Neural crest cell (in vitro differentiated cells): ENCODE measurements around the gene OR10H2. TPM values are rescaled to one million over a fixed set of nuclear protein-coding genes. Genes with fewer than 3 reads are reported as not detected.

Source experiments
- DNase-seq: peaks from one replicate; pipeline ENCODE4 v3.0.0; 2021; ENCODE audit warnings: low read depth, mixed read lengths, low spot score
- H3K27ac Mint-ChIP-seq: one replicate; pipeline ENCODE4 v1.8.0; 2021; ENCODE audit warnings: mild to moderate bottlenecking, mixed read lengths; ENCODE audit not compliant: unreplicated experiment
- H3K27me3 Mint-ChIP-seq: 2 replicates; pipeline ENCODE4 v1.8.0; 2021; ENCODE audit warnings: low read depth, mild to moderate bottlenecking, mixed read lengths
- H3K36me3 Mint-ChIP-seq: 2 replicates; pipeline ENCODE4 v1.8.0; 2021; ENCODE audit warnings: low read depth, mild to moderate bottlenecking, mixed read lengths
- H3K4me1 Mint-ChIP-seq: 2 replicates; pipeline ENCODE4 v1.8.0; 2021; ENCODE audit warnings: mixed read lengths
- H3K4me3 Mint-ChIP-seq: one replicate; pipeline ENCODE4 v1.8.0; 2021; ENCODE audit warnings: mild to moderate bottlenecking, mixed read lengths
- H3K9me3 Mint-ChIP-seq: 2 replicates; pipeline ENCODE4 v1.8.0; 2021; ENCODE audit warnings: mixed read lengths
- CTCF ChIP-seq: fragments of 200-600 bp; sonication (generic); conservative IDR thresholded peaks from 2 replicates; pipeline ENCODE4 v1.5.0; 2021; ENCODE audit warnings: antibody characterized with exemption, mild to moderate bottlenecking
- total RNA-seq: library from RNA; stranded (reverse); gene quantifications from 2 replicates; pipeline ENCODE4 v1.2.1, GENCODE V29; 2021

Gene OR10H2
- total RNA-seq, 1 donor from 2014 or later: not detected

- TF ChIP-seq CTCF: no peak
- H3K36me3 Mint-ChIP-seq: peaks cover 3% of the 10 kb centered on the region
- H3K27me3 Mint-ChIP-seq: no peaks in the 10 kb centered on the region
- H3K9me3 Mint-ChIP-seq: peaks cover 17% of the 10 kb centered on the region
- DNase-seq: no peak
- no peaks in the 10 kb centered on the region for H3K4me1 Mint-ChIP-seq
- no peak overlapping the region for H3K4me3 Mint-ChIP-seq
- H3K27ac Mint-ChIP-seq: no peak overlapping the region
Measured at GRCh38 chr19:15696654-15697194, 31.1 kb upstream of the OR10H2 start.

GRCh38 chr19:15701757-15702533, 25.9 kb upstream of the OR10H2 start:
- peaks cover 5% of the 10 kb centered on the region for H3K36me3 Mint-ChIP-seq
- no peak overlapping the region for H3K27ac Mint-ChIP-seq
- peaks cover 20% of the 10 kb centered on the region for H3K9me3 Mint-ChIP-seq
- DNase-seq: no peak
- no peak overlapping the region for H3K4me3 Mint-ChIP-seq
- no peak for TF ChIP-seq CTCF
- H3K27me3 Mint-ChIP-seq: no peaks in the 10 kb centered on the region
- H3K4me1 Mint-ChIP-seq: no peaks in the 10 kb centered on the region

- Mint-ChIP-seq H3K4me3 (no peak overlapping the region), H3K27me3 (no peaks in the 10 kb centered on the region), H3K36me3 (peaks cover 5% of the 10 kb centered on the region), H3K9me3 (peaks cover 20% of the 10 kb centered on the region), H3K4me1 (no peaks in the 10 kb centered on the region), H3K27ac (no peak overlapping the region)
- TF ChIP-seq CTCF: no peak
- no peak for DNase-seq
Measured at GRCh38 chr19:15702534-15702930, 25.3 kb upstream of the OR10H2 start.

GRCh38 chr19:15714638-15715037, 13.2 kb upstream of the OR10H2 start:
- Mint-ChIP-seq H3K27me3 (no peaks in the 10 kb centered on the region), H3K4me1 (no peaks in the 10 kb centered on the region), H3K36me3 (peaks cover 7% of the 10 kb centered on the region), H3K27ac (no peak overlapping the region), H3K9me3 (peaks cover 30% of the 10 kb centered on the region), H3K4me3 (no peak overlapping the region)
- TF ChIP-seq CTCF: no peak
- DNase-seq: no peak

GRCh38 chr19:15715642-15716041, 12.2 kb upstream of the OR10H2 start:
- H3K9me3 Mint-ChIP-seq: peaks cover 27% of the 10 kb centered on the region
- no peaks in the 10 kb centered on the region for H3K4me1 Mint-ChIP-seq

More at GRCh38 chr19:15715642-15716041, 12.2 kb upstream of the OR10H2 start:
- TF ChIP-seq CTCF: no peak
- no peak for DNase-seq
- no peak overlapping the region for H3K27ac Mint-ChIP-seq
- no peaks in the 10 kb centered on the region for H3K27me3 Mint-ChIP-seq
- H3K36me3 Mint-ChIP-seq: peaks cover 7% of the 10 kb centered on the region
- no peak overlapping the region for H3K4me3 Mint-ChIP-seq
